Measurements from ENCODE around the gene COMMD1. TPM values are rescaled to one million over a fixed set of nuclear protein-coding genes. Genes with fewer than 3 reads are reported as not detected.
"Not testable (repeated sequence)": the region's sequence is repeated elsewhere in the genome, so short reads cannot be mapped to it uniquely, and the experiment has no call there.

Gene COMMD1
- total and polyA plus RNA-seq, 2 donors from 2014 or later: 38.5 to 99.4 TPM

DNA sequence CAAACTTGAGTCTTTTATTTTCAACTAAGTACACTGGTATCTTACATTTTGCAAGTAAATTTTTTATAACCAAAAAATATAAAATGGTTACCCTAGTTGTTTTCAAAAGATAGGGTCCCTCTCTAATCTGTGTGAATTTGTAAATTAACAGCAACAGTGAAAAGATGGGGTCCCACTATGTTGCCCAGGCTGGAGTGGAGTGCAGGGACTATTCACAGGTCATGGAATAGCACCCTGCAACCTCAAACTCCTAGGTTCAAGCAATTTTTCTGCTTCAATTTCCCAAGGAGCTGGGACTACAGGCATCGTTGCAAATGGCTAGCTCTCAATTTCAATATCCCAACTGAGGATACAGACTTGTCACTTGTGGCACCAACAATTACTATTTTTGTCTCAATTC lies 29.1 kb upstream of the COMMD1 start:
- no peaks in the 10 kb centered on the region for H3K9me3 ChIP-seq (ENCODE audit: control insufficient read depth in 2 of 3, insufficient read depth in 1 of 3, low read length in 3 of 3)
- DNase-seq (no peak), FAIRE-seq (no peak)
- intact Hi-C loops (cut with DNase I): no loop called here
- no peak overlapping the region for H3K27ac ChIP-seq (ENCODE audit: low read depth in 2 of 2, low read length in 2 of 2)
- no peak overlapping the region for H3K9ac ChIP-seq (ENCODE audit: low read length in 3 of 3)
- no peaks in the 10 kb centered on the region for H3K4me1 ChIP-seq (ENCODE audit: control insufficient read depth in 2 of 3, insufficient read depth in 2 of 3, low read depth in 1 of 3, low read length in 3 of 3)
- peaks cover 7 to 37% (median 26%) of the 10 kb centered on the region in 3 donors for H3K36me3 ChIP-seq (ENCODE audit: control insufficient read depth in 2 of 3, insufficient read depth in 3 of 3, low read length in 3 of 3)
- H3K27me3 ChIP-seq (ENCODE audit: control insufficient read depth, insufficient read depth, low read length): no peaks in the 10 kb centered on the region
- H3K4me3 ChIP-seq (ENCODE audit: low read length in 3 of 3): no peak overlapping the region
- TF ChIP-seq, protein P1, sequence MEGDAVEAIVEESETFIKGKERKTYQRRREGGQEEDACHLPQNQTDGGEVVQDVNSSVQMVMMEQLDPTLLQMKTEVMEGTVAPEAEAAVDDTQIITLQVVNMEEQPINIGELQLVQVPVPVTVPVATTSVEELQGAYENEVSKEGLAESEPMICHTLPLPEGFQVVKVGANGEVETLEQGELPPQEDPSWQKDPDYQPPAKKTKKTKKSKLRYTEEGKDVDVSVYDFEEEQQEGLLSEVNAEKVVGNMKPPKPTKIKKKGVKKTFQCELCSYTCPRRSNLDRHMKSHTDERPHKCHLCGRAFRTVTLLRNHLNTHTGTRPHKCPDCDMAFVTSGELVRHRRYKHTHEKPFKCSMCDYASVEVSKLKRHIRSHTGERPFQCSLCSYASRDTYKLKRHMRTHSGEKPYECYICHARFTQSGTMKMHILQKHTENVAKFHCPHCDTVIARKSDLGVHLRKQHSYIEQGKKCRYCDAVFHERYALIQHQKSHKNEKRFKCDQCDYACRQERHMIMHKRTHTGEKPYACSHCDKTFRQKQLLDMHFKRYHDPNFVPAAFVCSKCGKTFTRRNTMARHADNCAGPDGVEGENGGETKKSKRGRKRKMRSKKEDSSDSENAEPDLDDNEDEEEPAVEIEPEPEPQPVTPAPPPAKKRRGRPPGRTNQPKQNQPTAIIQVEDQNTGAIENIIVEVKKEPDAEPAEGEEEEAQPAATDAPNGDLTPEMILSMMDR (IDR thresholded peaks at IDR 0.05; ENCODE audit: borderline replicate concordance, extremely low read depth, insufficient read depth): no peak

DNA sequence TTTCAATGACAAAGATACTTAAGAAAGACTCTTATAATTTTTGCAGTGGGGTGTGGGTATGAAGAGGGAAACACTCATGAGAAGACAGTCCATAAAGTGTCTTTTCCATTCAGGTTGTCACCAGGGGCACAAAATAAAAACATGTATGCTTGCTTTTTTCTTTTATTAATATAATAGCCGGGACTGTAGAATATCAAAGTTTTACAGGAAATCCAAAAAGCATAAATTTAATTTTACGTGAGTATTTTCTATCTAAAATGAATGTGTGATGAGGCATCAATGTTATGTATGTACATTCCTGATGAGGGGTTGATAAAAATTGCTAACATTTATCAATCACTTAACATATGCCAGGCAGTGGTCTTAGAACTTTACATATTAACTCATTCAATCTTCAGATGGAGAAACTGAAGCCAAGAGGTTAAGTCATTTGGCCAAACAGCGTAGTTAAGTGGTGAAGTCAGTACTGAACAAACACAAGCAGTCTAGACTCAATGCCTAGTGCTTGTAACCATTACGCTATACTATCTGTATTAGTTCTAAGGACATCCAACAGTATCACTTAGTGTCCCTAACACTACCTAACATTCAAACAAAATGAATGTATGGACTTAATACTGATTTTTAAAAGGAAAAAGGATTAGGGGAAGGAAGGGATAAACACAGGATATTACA lies 27.8 kb upstream of the COMMD1 start:
- intact Hi-C loops (cut with DNase I): no loop called here
- Histone ChIP-seq H3K36me3 (ENCODE audit: control insufficient read depth in 2 of 3, insufficient read depth in 3 of 3, low read length in 3 of 3) (peaks cover 10 to 33% (median 19%) of the 10 kb centered on the region in 3 donors), H3K4me3 (ENCODE audit: low read length in 3 of 3) (no peak overlapping the region), H3K9me3 (ENCODE audit: control insufficient read depth in 2 of 3, insufficient read depth in 1 of 3, low read length in 3 of 3) (no peaks in the 10 kb centered on the region), H3K4me1 (ENCODE audit: control insufficient read depth in 2 of 3, insufficient read depth in 2 of 3, low read depth in 1 of 3, low read length in 3 of 3) (no peaks in the 10 kb centered on the region), H3K9ac (ENCODE audit: low read length in 3 of 3) (no peak overlapping the region), H3K27ac (ENCODE audit: low read depth in 2 of 2, low read length in 2 of 2) (no peak overlapping the region), H3K27me3 (ENCODE audit: control insufficient read depth, insufficient read depth, low read length) (no peaks in the 10 kb centered on the region)
- DNase-seq: no peak
- TF ChIP-seq, protein P1 (IDR thresholded peaks at IDR 0.05; ENCODE audit: borderline replicate concordance, extremely low read depth, insufficient read depth): no peak
- FAIRE-seq: no peak

DNA sequence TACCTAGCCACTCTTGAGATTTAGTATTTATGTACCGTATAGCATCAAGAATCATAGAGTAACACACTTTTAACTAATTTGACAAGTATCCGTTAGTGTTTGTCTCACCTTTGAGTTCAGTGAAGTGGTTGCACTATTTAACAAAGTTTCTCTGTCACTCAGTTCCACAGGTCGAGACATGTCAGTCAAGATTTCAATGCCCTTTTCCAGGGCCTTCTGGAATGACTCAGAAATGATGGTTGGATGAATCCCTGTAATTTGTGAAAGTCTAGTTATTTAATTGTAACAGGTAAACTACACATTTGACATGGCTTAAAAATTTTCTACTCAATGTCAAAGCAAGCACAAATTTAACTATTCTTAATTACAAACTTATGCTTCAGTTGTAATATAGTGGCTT lies 26.7 kb upstream of the COMMD1 start:
- Histone ChIP-seq H3K36me3 (ENCODE audit: control insufficient read depth in 2 of 3, insufficient read depth in 3 of 3, low read length in 3 of 3) (peaks cover 12 to 43% (median 23%) of the 10 kb centered on the region in 3 donors), H3K9ac (ENCODE audit: low read length in 3 of 3) (no peak overlapping the region), H3K27ac (ENCODE audit: low read depth in 2 of 2, low read length in 2 of 2) (no peak overlapping the region), H3K27me3 (ENCODE audit: control insufficient read depth, insufficient read depth, low read length) (no peaks in the 10 kb centered on the region), H3K9me3 (ENCODE audit: control insufficient read depth in 2 of 3, insufficient read depth in 1 of 3, low read length in 3 of 3) (no peaks in the 10 kb centered on the region), H3K4me3 (ENCODE audit: low read length in 3 of 3) (no peak overlapping the region), H3K4me1 (ENCODE audit: control insufficient read depth in 2 of 3, insufficient read depth in 2 of 3, low read depth in 1 of 3, low read length in 3 of 3) (no peaks in the 10 kb centered on the region)
- FAIRE-seq (peak; percentile 44), DNase-seq (no peak)
- TF ChIP-seq, protein P1 (IDR thresholded peaks at IDR 0.05; ENCODE audit: borderline replicate concordance, extremely low read depth, insufficient read depth): no peak
- intact Hi-C loops (cut with DNase I): no loop called here

DNA sequence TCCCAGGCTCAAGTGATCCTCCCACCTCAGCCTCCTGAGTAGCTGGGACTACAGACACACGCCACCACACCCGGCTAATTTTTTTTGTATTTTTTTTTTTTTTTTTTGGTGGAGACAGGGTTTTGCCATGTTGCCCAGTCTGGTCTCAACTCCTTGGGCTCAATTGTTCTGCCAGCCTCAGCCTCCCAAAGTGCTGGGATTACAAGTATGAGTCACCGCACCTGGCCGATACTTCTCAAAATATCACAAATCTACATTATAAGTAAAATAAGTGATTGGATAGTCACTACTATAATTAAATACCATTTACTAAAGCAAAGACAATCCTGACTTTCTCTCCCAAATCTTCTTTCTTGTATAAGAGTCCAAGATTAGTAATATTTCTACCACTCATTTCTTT lies 26.1 kb upstream of the COMMD1 start:
- H3K4me1 ChIP-seq (ENCODE audit: control insufficient read depth in 2 of 3, insufficient read depth in 2 of 3, low read depth in 1 of 3, low read length in 3 of 3); H3K27me3 ChIP-seq (ENCODE audit: control insufficient read depth, insufficient read depth, low read length); FAIRE-seq; H3K4me3 ChIP-seq (ENCODE audit: low read length in 3 of 3); H3K9me3 ChIP-seq (ENCODE audit: control insufficient read depth in 2 of 3, insufficient read depth in 1 of 3, low read length in 3 of 3); H3K9ac ChIP-seq (ENCODE audit: low read length in 3 of 3); H3K27ac ChIP-seq (ENCODE audit: low read depth in 2 of 2, low read length in 2 of 2); DNase-seq; intact Hi-C loops (cut with DNase I): not testable (repeated sequence)
- peaks cover 12 to 43% (median 23%) of the 10 kb centered on the region in 3 donors for H3K36me3 ChIP-seq (ENCODE audit: control insufficient read depth in 2 of 3, insufficient read depth in 3 of 3, low read length in 3 of 3)

Measured in kidney (tissue), 14 donors.